ENCODE data around the gene HTR2C.

DNA sequence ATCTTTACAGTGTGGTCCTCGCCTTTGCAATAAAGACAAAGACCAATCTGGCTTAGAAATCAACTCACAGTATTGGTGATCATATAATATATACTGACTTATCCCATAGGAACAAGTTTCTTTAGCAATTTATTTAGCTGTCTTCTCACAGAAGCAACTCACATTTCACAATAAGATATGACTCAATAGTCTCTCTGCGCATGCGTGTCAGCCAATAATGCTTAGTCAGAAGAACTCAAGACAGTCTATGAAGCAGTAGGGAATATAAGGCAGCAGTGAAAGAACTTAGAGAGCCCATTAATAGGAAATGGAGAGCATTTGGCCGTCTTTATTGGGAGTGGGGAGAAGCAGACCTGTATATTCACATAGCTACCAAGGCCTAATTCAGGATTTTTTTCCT is 216.8 kb downstream of the HTR2C start:
- TF ChIP-seq, protein P1, sequence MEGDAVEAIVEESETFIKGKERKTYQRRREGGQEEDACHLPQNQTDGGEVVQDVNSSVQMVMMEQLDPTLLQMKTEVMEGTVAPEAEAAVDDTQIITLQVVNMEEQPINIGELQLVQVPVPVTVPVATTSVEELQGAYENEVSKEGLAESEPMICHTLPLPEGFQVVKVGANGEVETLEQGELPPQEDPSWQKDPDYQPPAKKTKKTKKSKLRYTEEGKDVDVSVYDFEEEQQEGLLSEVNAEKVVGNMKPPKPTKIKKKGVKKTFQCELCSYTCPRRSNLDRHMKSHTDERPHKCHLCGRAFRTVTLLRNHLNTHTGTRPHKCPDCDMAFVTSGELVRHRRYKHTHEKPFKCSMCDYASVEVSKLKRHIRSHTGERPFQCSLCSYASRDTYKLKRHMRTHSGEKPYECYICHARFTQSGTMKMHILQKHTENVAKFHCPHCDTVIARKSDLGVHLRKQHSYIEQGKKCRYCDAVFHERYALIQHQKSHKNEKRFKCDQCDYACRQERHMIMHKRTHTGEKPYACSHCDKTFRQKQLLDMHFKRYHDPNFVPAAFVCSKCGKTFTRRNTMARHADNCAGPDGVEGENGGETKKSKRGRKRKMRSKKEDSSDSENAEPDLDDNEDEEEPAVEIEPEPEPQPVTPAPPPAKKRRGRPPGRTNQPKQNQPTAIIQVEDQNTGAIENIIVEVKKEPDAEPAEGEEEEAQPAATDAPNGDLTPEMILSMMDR (IDR thresholded peaks at IDR 0.05) = no peak
- TF ChIP-seq POLR2A (IDR thresholded peaks at IDR 0.05) = no peak

Data from testis (tissue), 2 donors.